Measurements from ENCODE around the gene CLSTN1. TPM values are rescaled to one million over a fixed set of nuclear protein-coding genes. Genes with fewer than 3 reads are reported as not detected.

The CLSTN1 gene
- total RNA-seq, 1 experiment from 2014 or later: 100 TPM

- no peak overlapping the region for H4K91ac ChIP-seq (ENCODE audit: insufficient read length, low read depth, low read length)
- no peak overlapping the region for H2AFZ ChIP-seq (ENCODE audit: low read length)
- no peak overlapping the region for H3K27ac ChIP-seq (ENCODE audit: insufficient read length, low read depth, low read length)
- no peaks in the 10 kb centered on the region for H3K9me3 ChIP-seq (ENCODE audit: control insufficient read depth, low read depth, low read length)
- no peak overlapping the region for H2BK20ac ChIP-seq (ENCODE audit: low read depth, low read length, poor library complexity, severe bottlenecking)
- H4K8ac ChIP-seq (replicated peaks; ENCODE audit: insufficient read length, low read depth, low read length): no peak overlapping the region
- H3K14ac ChIP-seq (ENCODE audit: insufficient read depth, low read length): no peak overlapping the region
- H2BK120ac ChIP-seq (ENCODE audit: low read depth, low read length, poor library complexity, severe bottlenecking): no peak overlapping the region
- no peaks in the 10 kb centered on the region for H3K79me1 ChIP-seq (ENCODE audit: insufficient read depth, low read depth, low read length, poor library complexity, severe bottlenecking)
- Mint-ChIP-seq H3K9me3 (no peaks in the 10 kb centered on the region), H3K27me3 (ENCODE audit: low read depth) (no peaks in the 10 kb centered on the region; the same call in 1 of the 2 replicates), H3K27ac (peak overlapping the region in 2 of 3 experiments; percentile 26 to 44; a peak in 3 of 7 replicates), H3K4me1 (peaks cover 12 to 22% of the 10 kb centered on the region in 2 experiments), H3K4me3 (no peak overlapping the region), H3K36me3 (ENCODE audit: insufficient read depth in 1 of 3, low read depth in 3 of 3) (peaks cover 0 to 5% (median 2%) of the 10 kb centered on the region in 3 experiments; a peak in 2 of 7 replicates)
- H3K9ac ChIP-seq (ENCODE audit: extremely low read depth, insufficient read length, low read length): no peak overlapping the region
- H3K18ac ChIP-seq (ENCODE audit: insufficient read length, low read depth, low read length): no peak overlapping the region
- H3K23ac ChIP-seq (ENCODE audit: insufficient read length, low read depth, low read length): no peak overlapping the region
- DNase-seq: no peak
- no peak overlapping the region for H2BK5ac ChIP-seq (ENCODE audit: insufficient read length, low read length)
- no peak overlapping the region for H2BK12ac ChIP-seq (ENCODE audit: insufficient read length, low read depth, low read length)
- no peak overlapping the region for H2BK15ac ChIP-seq (ENCODE audit: low read depth, low read length)
- H3T11ph ChIP-seq (ENCODE audit: low read length): no peak overlapping the region
- H4K20me1 ChIP-seq (ENCODE audit: control insufficient read depth, insufficient read depth, insufficient read length): no peaks in the 10 kb centered on the region
- H3K79me2 ChIP-seq (ENCODE audit: insufficient read depth, low read length): peaks cover 14% of the 10 kb centered on the region; the same call in 1 of the 2 replicates
- H3K56ac ChIP-seq (ENCODE audit: insufficient read length, low read depth, low read length): no peak overlapping the region
- H4K5ac ChIP-seq (ENCODE audit: insufficient read length, low read depth, low read length): no peak overlapping the region
- H3K4ac ChIP-seq (ENCODE audit: low read depth, low read length): no peak overlapping the region
- H3K4me2 ChIP-seq (ENCODE audit: insufficient read depth, insufficient read length, low read length): no peak overlapping the region
- TF ChIP-seq CTCF (conservative IDR thresholded peaks at IDR 0.05): no peak
- H2AK5ac ChIP-seq (ENCODE audit: insufficient read length, low read length): no peak overlapping the region
- no CpG with 5 or more reads among the region's 6 CpGs for WGBS (ENCODE audit: extremely low coverage, insufficient read length, low lambda C conversion rate)
- H3K4me1 ChIP-seq (ENCODE audit: insufficient read depth, low read length): no peaks in the 10 kb centered on the region; the same call in 1 of the 2 replicates
- H3K27me3 ChIP-seq (ENCODE audit: insufficient read depth, low read length): no peaks in the 10 kb centered on the region
- H3K23me2 ChIP-seq (ENCODE audit: insufficient read length, low read depth, low read length, poor library complexity, severe bottlenecking): no peaks in the 10 kb centered on the region
These were observed 9.1 kb downstream of the CLSTN1 start for GRCh38 chr1:9814619-9815018.
